Left renal cortex interstitium (tissue), 4 donors: ENCODE results near the gene KRTAP20-2. TPM values are rescaled to one million over a fixed set of nuclear protein-coding genes. Genes with fewer than 3 reads are reported as not detected.

Experiments used
- DNase-seq, 4 donors: peaks; one replicate each; pipeline ENCODE4 v3.0.0-alpha.2; 2013; ENCODE audit warnings: low read depth in 4 of 4, low spot score in 2 of 4, missing footprints in 1 of 4
- polyA plus RNA-seq, 4 donors: library from polyadenylated mRNA; unstranded; fragments of 120-200 nt; gene quantifications; one replicate each; pipeline ENCODE4 v1.2.1, GENCODE V29; 2013; ENCODE audit not compliant: insufficient read length in 4 of 4

Gene KRTAP20-2
- polyA plus RNA-seq, 4 donors, result not detected

- DNase-seq, result no peak
Measured at GRCh38 chr21:30672985-30673650, 38.1 kb downstream of the KRTAP20-2 start.

DNA sequence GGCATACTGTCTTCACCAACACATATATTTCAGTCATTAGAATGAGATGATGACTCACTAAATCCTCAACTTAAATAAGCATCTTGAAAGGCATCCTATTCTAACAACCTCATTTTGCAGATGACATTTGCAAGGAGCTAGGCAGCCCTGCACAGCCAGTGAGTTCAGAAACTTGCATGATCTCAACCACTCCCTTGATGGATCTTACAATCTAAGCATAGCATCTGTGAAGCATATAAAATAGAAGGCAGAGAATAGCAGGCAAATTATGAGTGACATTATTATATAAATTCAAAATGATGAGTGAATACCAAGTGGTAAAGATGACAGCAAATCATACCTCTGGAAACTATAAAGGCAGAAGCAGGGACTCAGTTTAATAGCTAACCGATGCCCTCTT, 39.3 kb downstream of the KRTAP20-2 start:
- DNase-seq, result no peak

DNA sequence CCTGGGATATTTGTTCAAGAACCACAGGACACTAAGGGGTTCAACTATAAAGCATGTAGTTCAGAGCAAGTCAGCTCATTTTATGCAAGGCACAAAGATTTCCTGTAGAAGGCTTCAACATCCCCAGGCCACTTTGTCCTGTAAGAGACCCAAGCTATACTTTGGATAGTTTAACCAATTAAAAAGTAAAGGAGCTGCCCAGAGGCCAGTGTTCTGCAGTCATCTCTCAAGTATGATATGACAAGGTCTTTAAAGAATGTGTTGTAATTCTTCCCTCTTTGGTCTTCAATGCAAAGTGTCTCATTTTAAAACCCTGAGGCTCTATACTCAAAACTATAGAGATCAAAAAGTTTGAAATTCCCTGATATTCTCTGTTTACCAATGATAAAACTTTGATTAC, 41.7 kb downstream of the KRTAP20-2 start:
- no peak for DNase-seq

DNA sequence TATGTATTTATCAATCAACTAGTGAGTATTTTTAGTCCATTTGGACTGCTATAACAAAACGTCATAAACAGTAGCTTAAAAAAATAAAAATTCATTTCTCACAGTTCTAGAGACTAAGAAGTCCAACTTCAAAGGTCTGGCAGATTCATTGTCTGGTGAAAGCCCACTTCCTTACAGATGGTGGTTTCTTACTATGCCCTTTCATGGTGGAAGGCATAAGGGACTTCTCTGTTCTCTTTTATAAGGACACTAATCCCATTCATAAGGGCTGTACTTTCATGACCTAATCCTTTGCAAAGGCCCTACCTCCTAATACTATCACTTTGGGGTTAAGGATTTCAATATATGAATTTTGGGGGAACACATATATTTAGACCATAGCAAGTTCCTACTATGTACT, 45.6 kb downstream of the KRTAP20-2 start:
- DNase-seq, result no peak

DNA sequence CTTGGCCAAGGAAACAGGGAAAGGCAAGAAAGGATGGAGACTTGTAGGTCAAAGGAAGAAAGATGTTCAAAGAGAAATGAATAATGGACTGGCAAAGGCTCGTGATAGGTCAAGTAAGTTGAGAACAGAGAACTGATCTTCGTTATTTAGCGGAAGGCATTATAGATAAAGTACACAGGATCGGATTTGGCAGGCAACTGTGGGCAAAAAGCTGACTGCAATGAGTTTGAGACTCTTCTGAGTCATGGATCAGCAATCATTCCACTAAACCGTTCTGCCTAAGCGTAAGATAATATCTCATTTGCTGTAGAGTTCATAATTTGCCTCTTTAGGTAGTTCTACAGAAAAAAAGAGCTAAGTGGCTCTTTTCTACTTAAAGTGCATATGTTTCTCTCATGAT, 49.5 kb downstream of the KRTAP20-2 start:
- no peak for DNase-seq

Other genes with a start within 250 kb of the KRTAP20-2 start
- gene KRTAP13-1, start 239.2 kb upstream of the KRTAP20-2 start, polyA plus RNA-seq, result not detected
- gene KRTAP13-3, start 209.3 kb upstream of the KRTAP20-2 start, polyA plus RNA-seq, result not detected
- gene KRTAP13-4, start 205.0 kb upstream of the KRTAP20-2 start, polyA plus RNA-seq, result not detected
- gene KRTAP15-1, start 194.9 kb upstream of the KRTAP20-2 start, polyA plus RNA-seq, result not detected
- not detected for gene KRTAP19-1, start 154.8 kb upstream of the KRTAP20-2 start, polyA plus RNA-seq
- not detected for gene KRTAP19-2, start 147.8 kb upstream of the KRTAP20-2 start, polyA plus RNA-seq
- gene KRTAP19-3, start 143.2 kb upstream of the KRTAP20-2 start, polyA plus RNA-seq, result not detected
- gene KRTAP19-4, start 138.0 kb upstream of the KRTAP20-2 start, polyA plus RNA-seq, result not detected
- gene KRTAP19-5, start 133.1 kb upstream of the KRTAP20-2 start, polyA plus RNA-seq, result not detected
- gene KRTAP19-6, start 93.3 kb upstream of the KRTAP20-2 start, polyA plus RNA-seq, result not detected
- not detected for gene KRTAP19-7, start 73.9 kb upstream of the KRTAP20-2 start, polyA plus RNA-seq
- not detected for gene KRTAP22-2, start 44.8 kb upstream of the KRTAP20-2 start, polyA plus RNA-seq
- gene KRTAP6-3, start 42.8 kb upstream of the KRTAP20-2 start, polyA plus RNA-seq, result not detected
- gene KRTAP6-2, start 36.3 kb upstream of the KRTAP20-2 start, polyA plus RNA-seq, result not detected
- gene KRTAP22-1, start 34.1 kb upstream of the KRTAP20-2 start, polyA plus RNA-seq, result not detected
- gene KRTAP6-1, start 21.3 kb upstream of the KRTAP20-2 start, polyA plus RNA-seq, result not detected
- not detected for gene KRTAP20-1, start 18.8 kb upstream of the KRTAP20-2 start, polyA plus RNA-seq
- not detected for gene KRTAP20-4, start 14.6 kb upstream of the KRTAP20-2 start, polyA plus RNA-seq
- not detected for gene KRTAP20-3, start 7.7 kb downstream of the KRTAP20-2 start, polyA plus RNA-seq
- not detected for gene KRTAP21-3, start 83.6 kb downstream of the KRTAP20-2 start, polyA plus RNA-seq
- not detected for gene KRTAP21-2, start 112.1 kb downstream of the KRTAP20-2 start, polyA plus RNA-seq
- not detected for gene KRTAP21-1, start 120.2 kb downstream of the KRTAP20-2 start, polyA plus RNA-seq
- gene KRTAP8-1, start 178.1 kb downstream of the KRTAP20-2 start, polyA plus RNA-seq, result not detected
- not detected for gene KRTAP7-1, start 194.6 kb downstream of the KRTAP20-2 start, polyA plus RNA-seq
- not detected for gene KRTAP11-1, start 246.4 kb downstream of the KRTAP20-2 start, polyA plus RNA-seq